HUES6 (cell line): ENCODE measurements around the gene LTBP1.

Experiments used
- H3K27ac ChIP-seq: 2 replicates; pipeline ENCODE4 v1.7.0; 2013; ENCODE audit warnings: low read depth, mild to moderate bottlenecking, low read length, inconsistent platforms
- H3K27me3 ChIP-seq: 2 replicates; pipeline ENCODE4 v1.6.1; 2013; ENCODE audit warnings: low read length; ENCODE audit not compliant: control insufficient read depth, insufficient read depth
- H3K36me3 ChIP-seq: 2 replicates; pipeline ENCODE4 v1.6.1; 2013; ENCODE audit warnings: low read length; ENCODE audit not compliant: control insufficient read depth, insufficient read depth
- H3K4me1 ChIP-seq: 2 replicates; pipeline ENCODE4 v1.6.1; 2013; ENCODE audit warnings: low read length; ENCODE audit not compliant: control insufficient read depth, insufficient read depth
- H3K4me3 ChIP-seq: 2 replicates; pipeline ENCODE4 v1.5.1; 2013; ENCODE audit warnings: low read depth, low read length
- H3K9ac ChIP-seq: one replicate; pipeline ENCODE4 v1.6.1; 2013; ENCODE audit warnings: mild to moderate bottlenecking, low read length
- H3K9me3 ChIP-seq: 2 replicates; pipeline ENCODE4 v1.6.1; 2013; ENCODE audit warnings: low read depth, low read length; ENCODE audit not compliant: control insufficient read depth, insufficient read depth

Gene LTBP1

GRCh38 chr2:33131749-33132148 is 185.0 kb downstream of the LTBP1 start:
- Histone ChIP-seq H3K9me3 (no peaks in the 10 kb centered on the region), H3K36me3 (no peaks in the 10 kb centered on the region), H3K4me1 (no peaks in the 10 kb centered on the region), H3K4me3 (no peak overlapping the region), H3K27me3 (no peaks in the 10 kb centered on the region), H3K27ac (no peak overlapping the region), H3K9ac (no peak overlapping the region)

GRCh38 chr2:33133454-33133952 is 186.8 kb downstream of the LTBP1 start:
- Histone ChIP-seq H3K36me3 (no peaks in the 10 kb centered on the region), H3K27ac (no peak overlapping the region), H3K4me1 (no peaks in the 10 kb centered on the region), H3K9ac (no peak overlapping the region), H3K4me3 (no peak overlapping the region), H3K9me3 (no peaks in the 10 kb centered on the region), H3K27me3 (no peaks in the 10 kb centered on the region)

- H3K27me3 ChIP-seq, result no peaks in the 10 kb centered on the region
- H3K27ac ChIP-seq, result no peak overlapping the region
- H3K9ac ChIP-seq, result no peak overlapping the region
- H3K9me3 ChIP-seq, result no peaks in the 10 kb centered on the region
- H3K4me1 ChIP-seq, result no peaks in the 10 kb centered on the region
- no peak overlapping the region for H3K4me3 ChIP-seq
- H3K36me3 ChIP-seq, result no peaks in the 10 kb centered on the region
Observed at GRCh38 chr2:33134086-33134771, 187.5 kb downstream of the LTBP1 start.

GRCh38 chr2:33134791-33135560 is 188.2 kb downstream of the LTBP1 start:
- H3K27ac ChIP-seq, result no peak overlapping the region
- no peaks in the 10 kb centered on the region for H3K9me3 ChIP-seq
- H3K4me1 ChIP-seq, result no peaks in the 10 kb centered on the region
- H3K27me3 ChIP-seq, result no peaks in the 10 kb centered on the region
- H3K36me3 ChIP-seq, result no peaks in the 10 kb centered on the region
- H3K4me3 ChIP-seq, result no peak overlapping the region
- no peak overlapping the region for H3K9ac ChIP-seq

- H3K36me3 ChIP-seq, result no peaks in the 10 kb centered on the region
- H3K27me3 ChIP-seq, result no peaks in the 10 kb centered on the region
- no peak overlapping the region for H3K9ac ChIP-seq
- H3K27ac ChIP-seq, result no peak overlapping the region
- no peak overlapping the region for H3K4me3 ChIP-seq
- no peaks in the 10 kb centered on the region for H3K4me1 ChIP-seq
- no peaks in the 10 kb centered on the region for H3K9me3 ChIP-seq
Observed at GRCh38 chr2:33135645-33136044, 188.9 kb downstream of the LTBP1 start.

GRCh38 chr2:33136056-33136455 is 189.3 kb downstream of the LTBP1 start:
- H3K27ac ChIP-seq, result no peak overlapping the region
- H3K4me1 ChIP-seq, result no peaks in the 10 kb centered on the region
- no peaks in the 10 kb centered on the region for H3K9me3 ChIP-seq
- H3K9ac ChIP-seq, result no peak overlapping the region
- no peaks in the 10 kb centered on the region for H3K27me3 ChIP-seq
- no peaks in the 10 kb centered on the region for H3K36me3 ChIP-seq
- H3K4me3 ChIP-seq, result no peak overlapping the region

- Histone ChIP-seq H3K27me3 (no peaks in the 10 kb centered on the region), H3K9ac (no peak overlapping the region), H3K36me3 (no peaks in the 10 kb centered on the region), H3K9me3 (no peaks in the 10 kb centered on the region), H3K4me3 (no peak overlapping the region), H3K4me1 (no peaks in the 10 kb centered on the region), H3K27ac (no peak overlapping the region)
Observed at GRCh38 chr2:33136566-33136965, 189.8 kb downstream of the LTBP1 start.

- H3K27me3 ChIP-seq, result no peaks in the 10 kb centered on the region
- no peaks in the 10 kb centered on the region for H3K36me3 ChIP-seq
- H3K4me1 ChIP-seq, result no peaks in the 10 kb centered on the region
- no peak overlapping the region for H3K4me3 ChIP-seq
- H3K9ac ChIP-seq, result no peak overlapping the region
- no peak overlapping the region for H3K27ac ChIP-seq
- H3K9me3 ChIP-seq, result no peaks in the 10 kb centered on the region
Observed at GRCh38 chr2:33137331-33137730, 190.6 kb downstream of the LTBP1 start.

- no peaks in the 10 kb centered on the region for H3K36me3 ChIP-seq
- H3K27me3 ChIP-seq, result no peaks in the 10 kb centered on the region
- H3K9me3 ChIP-seq, result no peaks in the 10 kb centered on the region
- no peaks in the 10 kb centered on the region for H3K4me1 ChIP-seq
- H3K27ac ChIP-seq, result no peak overlapping the region
- no peak overlapping the region for H3K4me3 ChIP-seq
- H3K9ac ChIP-seq, result no peak overlapping the region
Observed at GRCh38 chr2:33139949-33140348, 193.2 kb downstream of the LTBP1 start.

- Histone ChIP-seq H3K9me3 (no peaks in the 10 kb centered on the region), H3K9ac (no peak overlapping the region), H3K4me3 (no peak overlapping the region), H3K4me1 (no peaks in the 10 kb centered on the region), H3K36me3 (no peaks in the 10 kb centered on the region), H3K27ac (no peak overlapping the region), H3K27me3 (no peaks in the 10 kb centered on the region)
Observed at GRCh38 chr2:33141476-33141875, 194.7 kb downstream of the LTBP1 start.

- Histone ChIP-seq H3K27ac (no peak overlapping the region), H3K9me3 (no peaks in the 10 kb centered on the region), H3K4me3 (no peak overlapping the region), H3K27me3 (no peaks in the 10 kb centered on the region), H3K9ac (no peak overlapping the region), H3K36me3 (no peaks in the 10 kb centered on the region), H3K4me1 (no peaks in the 10 kb centered on the region)
Observed at GRCh38 chr2:33142810-33143209, 196.1 kb downstream of the LTBP1 start.
